ENCODE data around the gene KLK15.
"Not testable (repeated sequence)": the region's sequence is repeated elsewhere in the genome, so short reads cannot be mapped to it uniquely, and the experiment has no call there.

Gene KLK15

GRCh38 chr19:50820086-50820485 lies 13.3 kb downstream of the KLK15 start:
- no peak for DNase-seq

- DNase-seq: no peak
Observed at GRCh38 chr19:50819636-50820035, 13.7 kb downstream of the KLK15 start.

GRCh38 chr19:50818859-50819472 lies 14.4 kb downstream of the KLK15 start:
- DNase-seq: no peak

- DNase-seq: no peak
Observed at GRCh38 chr19:50817941-50818858, 15.2 kb downstream of the KLK15 start.

GRCh38 chr19:50815439-50815838 lies 17.9 kb downstream of the KLK15 start:
- DNase-seq: no peak

GRCh38 chr19:50814883-50815282 lies 18.5 kb downstream of the KLK15 start:
- no peak for DNase-seq

GRCh38 chr19:50812474-50812873 lies 20.9 kb downstream of the KLK15 start:
- no peak for DNase-seq

GRCh38 chr19:50811622-50812238 lies 21.6 kb downstream of the KLK15 start:
- DNase-seq: not testable (repeated sequence)

- DNase-seq: no peak
Observed at GRCh38 chr19:50808856-50809255, 24.5 kb downstream of the KLK15 start.

GRCh38 chr19:50804420-50805272 lies 28.7 kb downstream of the KLK15 start:
- peak; percentile 98 for DNase-seq

GRCh38 chr19:50803633-50804419 lies 29.5 kb downstream of the KLK15 start:
- no peak for DNase-seq

- DNase-seq: no peak
Observed at GRCh38 chr19:50801107-50801506, 32.3 kb downstream of the KLK15 start.

- DNase-seq: no peak
Observed at GRCh38 chr19:50799547-50799851, 33.9 kb downstream of the KLK15 start.

- DNase-seq: no peak
Observed at GRCh38 chr19:50798659-50799546, 34.5 kb downstream of the KLK15 start.

GRCh38 chr19:50797781-50798658 lies 35.4 kb downstream of the KLK15 start:
- no peak for DNase-seq

- DNase-seq: no peak
Observed at GRCh38 chr19:50797429-50797780, 36.0 kb downstream of the KLK15 start.

- no peak for DNase-seq
Observed at GRCh38 chr19:50796634-50797428, 36.5 kb downstream of the KLK15 start.

- DNase-seq: no peak
Observed at GRCh38 chr19:50796128-50796633, 37.2 kb downstream of the KLK15 start.

GRCh38 chr19:50795664-50796073 lies 37.7 kb downstream of the KLK15 start:
- no peak for DNase-seq

All from midbrain (tissue), 1 donor.